Transverse colon (tissue), 4 donors: ENCODE measurements around the gene PAK6. TPM values are rescaled to one million over a fixed set of nuclear protein-coding genes. Genes with fewer than 3 reads are reported as not detected.

ENCODE experiments used
- DNase-seq: peaks from one replicate; pipeline ENCODE4 v3.0.0-alpha.2; 2019
- H3K27ac ChIP-seq, 4 donors: fragments of 200-600 bp; sonication (generic); 2 replicates each; pipeline ENCODE4 v1.5.1; 2016 to 2018; ENCODE audit warnings: inconsistent platforms in 4 of 4
- H3K27me3 ChIP-seq: fragments of 200-600 bp; sonication (generic); 2 replicates; pipeline ENCODE4 v1.5.1; 2017; ENCODE audit warnings: inconsistent platforms
- H3K36me3 ChIP-seq, 4 donors: fragments of 200-600 bp; sonication (generic); 2 replicates each; pipeline ENCODE4 v1.5.1; 2017 to 2019; ENCODE audit warnings: inconsistent platforms in 4 of 4
- H3K4me1 ChIP-seq, 4 donors: fragments of 200-600 bp; sonication (generic); 2 replicates each; pipeline ENCODE4 v1.5.1; 2017 to 2020; ENCODE audit warnings: inconsistent platforms in 4 of 4
- H3K4me3 ChIP-seq, 4 donors: fragments of 200-600 bp; sonication (generic); 1 replicate in 1 of 4; 2 replicates in 3 of 4; pipeline versions ENCODE4 v1.5.1 to v1.6.1; 2017 to 2019; ENCODE audit warnings: inconsistent platforms in 4 of 4
- H3K9me3 ChIP-seq, 2 donors: fragments of 200-600 bp; sonication (generic); 2 replicates each; pipeline ENCODE4 v1.5.1; 2017 to 2019; ENCODE audit warnings: inconsistent platforms in 2 of 2
- EP300 ChIP-seq: sonication (generic); formaldehyde crosslinking; IDR thresholded peaks from one replicate; pipeline ENCODE4 v1.6.1; 2017; ENCODE audit warnings: antibody characterized with exemption, low read depth
- POLR2A ChIP-seq: fragments of 450-650 bp; IDR thresholded peaks from one replicate; pipeline ENCODE4 v1.6.1; 2016; ENCODE audit warnings: antibody characterized with exemption, mild to moderate bottlenecking, moderate library complexity
- POLR2AphosphoS5 ChIP-seq, 3 donors: sonication (generic); formaldehyde crosslinking; IDR thresholded peaks; one replicate each; pipeline ENCODE4 v1.6.1; 2016; ENCODE audit warnings: antibody characterized with exemption in 3 of 3
- WGBS, 2 donors: methylation state at CpG; one replicate each; pipeline ENCODE4 v1.1.5; 2018; ENCODE audit warnings: low coverage in 1 of 2; 5-methylcytosine and 5-hydroxymethylcytosine counted together
- in situ Hi-C, 4 donors: fragments of 200-750 bp; cut with MboI; loops; one replicate each; pipeline versions ENCODE4 v1.15.0 to v1.15.1; 2017; ENCODE audit warnings: low sequenced_read_pairs in 3 of 4, low pct_ligation_motif_present in 1 of 4, low pct_unique_long_range_greater_than_20kb in 1 of 4
- intact Hi-C: fragments of 100-400 bp; cut with DNase I; formaldehyde crosslinking; loops from one replicate; pipeline ENCODE4 v1.15.1; 2023; ENCODE audit warnings: low total_unique reads
- total RNA-seq, 4 donors: library from RNA; depleted of rRNA; stranded (reverse); fragments of >200 nt; gene quantifications; one replicate each; pipeline ENCODE4 v1.1.0, GENCODE V29; 2016
- TF ChIP-seq, protein P1 (sequence below), 5 experiments: fragments of 200-600 bp in 3 of 5; fragments of 450-650 bp in 2 of 5; sonication (generic) in 3 of 5; IDR thresholded peaks; 1 replicate in 2 of 5; 2 replicates in 3 of 5; pipeline ENCODE4 v1.5.1; 2016 to 2017; ENCODE audit warnings: antibody characterized with exemption in 5 of 5, inconsistent platforms in 3 of 5, mild to moderate bottlenecking in 2 of 5, moderate library complexity in 1 of 5

The PAK6 gene
- total RNA-seq, 4 donors from 2014 or later, result 3.0 to 7.5 (median 4.5) TPM

DNA sequence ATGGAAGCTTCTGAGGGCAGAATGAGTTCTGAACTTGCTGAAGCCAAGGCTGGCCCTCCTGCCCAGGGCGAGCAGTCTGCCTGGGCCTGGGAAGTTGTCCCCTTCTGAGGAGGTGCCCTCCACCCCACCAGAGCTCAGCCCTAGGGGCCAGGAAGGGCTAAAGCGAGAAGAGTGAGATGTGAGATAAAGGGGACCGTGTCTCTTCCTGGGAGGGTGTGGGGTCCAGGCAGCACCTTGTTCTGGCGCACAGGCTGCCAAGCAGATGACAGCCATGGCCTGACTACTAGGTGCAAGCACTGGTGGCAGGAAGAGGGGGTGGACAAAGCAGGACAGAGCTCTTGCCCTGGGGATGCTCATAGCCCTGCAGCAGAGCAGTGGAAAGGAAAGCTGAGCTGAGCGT, 3.7 kb downstream of the PAK6 start:
- Histone ChIP-seq H3K36me3 (no peaks in the 10 kb centered on the region), H3K9me3 (no peaks in the 10 kb centered on the region), H3K4me3 (no peak overlapping the region), H3K4me1 (peaks cover 0 to 14% (median 5%) of the 10 kb centered on the region in 4 donors), H3K27ac (no peak overlapping the region), H3K27me3 (peaks cover 25% of the 10 kb centered on the region)
- whole genome bisulfite sequencing, 2 donors, result 92% methylated on average over 5 of the region's 5 CpGs; no CpG with 5 or more reads in 1 of the 2 donors
- in situ Hi-C loops (no loop called here), intact Hi-C loops (no loop called here)
- TF ChIP-seq POLR2AphosphoS5 (IDR thresholded peaks at IDR 0.05) (no peak), POLR2A (no peak), EP300 (no peak)
- TF ChIP-seq, protein P1, sequence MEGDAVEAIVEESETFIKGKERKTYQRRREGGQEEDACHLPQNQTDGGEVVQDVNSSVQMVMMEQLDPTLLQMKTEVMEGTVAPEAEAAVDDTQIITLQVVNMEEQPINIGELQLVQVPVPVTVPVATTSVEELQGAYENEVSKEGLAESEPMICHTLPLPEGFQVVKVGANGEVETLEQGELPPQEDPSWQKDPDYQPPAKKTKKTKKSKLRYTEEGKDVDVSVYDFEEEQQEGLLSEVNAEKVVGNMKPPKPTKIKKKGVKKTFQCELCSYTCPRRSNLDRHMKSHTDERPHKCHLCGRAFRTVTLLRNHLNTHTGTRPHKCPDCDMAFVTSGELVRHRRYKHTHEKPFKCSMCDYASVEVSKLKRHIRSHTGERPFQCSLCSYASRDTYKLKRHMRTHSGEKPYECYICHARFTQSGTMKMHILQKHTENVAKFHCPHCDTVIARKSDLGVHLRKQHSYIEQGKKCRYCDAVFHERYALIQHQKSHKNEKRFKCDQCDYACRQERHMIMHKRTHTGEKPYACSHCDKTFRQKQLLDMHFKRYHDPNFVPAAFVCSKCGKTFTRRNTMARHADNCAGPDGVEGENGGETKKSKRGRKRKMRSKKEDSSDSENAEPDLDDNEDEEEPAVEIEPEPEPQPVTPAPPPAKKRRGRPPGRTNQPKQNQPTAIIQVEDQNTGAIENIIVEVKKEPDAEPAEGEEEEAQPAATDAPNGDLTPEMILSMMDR (IDR thresholded peaks at IDR 0.05), result no peak
- no peak for DNase-seq

DNA sequence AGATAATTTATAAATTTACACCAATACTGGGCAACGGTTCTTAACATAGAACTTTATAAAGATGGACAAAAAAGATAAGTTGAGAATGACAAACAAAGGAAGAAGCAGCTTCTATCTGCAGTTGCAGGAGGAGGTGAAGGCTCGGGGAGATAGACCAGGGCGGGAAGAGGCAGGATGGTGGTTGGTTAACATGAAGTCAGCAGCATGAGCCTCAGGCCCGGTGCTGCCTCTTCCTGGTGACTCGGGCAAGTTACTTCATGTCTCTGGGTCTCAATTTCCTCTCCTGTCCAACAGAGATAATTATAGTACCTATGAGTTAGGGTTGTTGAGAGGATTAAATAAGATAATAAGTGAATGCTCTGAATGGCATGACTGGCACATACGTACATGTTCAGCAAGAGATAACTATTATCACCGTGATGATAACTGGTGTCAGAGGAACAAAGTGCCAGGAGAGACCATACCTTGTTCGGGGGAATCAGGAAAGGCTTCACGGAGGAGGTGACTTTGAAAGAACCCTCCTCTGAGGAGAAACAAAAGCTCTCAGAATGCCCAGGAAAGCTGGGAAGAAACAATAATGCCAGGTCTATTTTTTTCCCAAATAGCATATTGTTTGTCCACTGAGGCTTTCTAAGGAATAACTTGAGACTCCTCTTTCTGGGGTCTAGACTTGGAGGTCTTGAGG, 4.4 kb downstream of the PAK6 start:
- WGBS, 2 donors, result 81 to 83% methylated on average over 9 of the region's 9 CpGs
- no peak overlapping the region for H3K4me3 ChIP-seq
- peaks cover 0 to 12% (median 5%) of the 10 kb centered on the region in 4 donors for H3K4me1 ChIP-seq
- in situ Hi-C loops, result no loop called here
- H3K27me3 ChIP-seq, result peaks cover 24% of the 10 kb centered on the region
- H3K9me3 ChIP-seq, result no peaks in the 10 kb centered on the region
- TF ChIP-seq, protein P1 (IDR thresholded peaks at IDR 0.05), result no peak
- TF ChIP-seq POLR2A (no peak), POLR2AphosphoS5 (IDR thresholded peaks at IDR 0.05) (no peak), EP300 (no peak)
- DNase-seq, result no peak
- H3K36me3 ChIP-seq, result no peaks in the 10 kb centered on the region
- no peak overlapping the region for H3K27ac ChIP-seq
- intact Hi-C loops, result no loop called here

DNA sequence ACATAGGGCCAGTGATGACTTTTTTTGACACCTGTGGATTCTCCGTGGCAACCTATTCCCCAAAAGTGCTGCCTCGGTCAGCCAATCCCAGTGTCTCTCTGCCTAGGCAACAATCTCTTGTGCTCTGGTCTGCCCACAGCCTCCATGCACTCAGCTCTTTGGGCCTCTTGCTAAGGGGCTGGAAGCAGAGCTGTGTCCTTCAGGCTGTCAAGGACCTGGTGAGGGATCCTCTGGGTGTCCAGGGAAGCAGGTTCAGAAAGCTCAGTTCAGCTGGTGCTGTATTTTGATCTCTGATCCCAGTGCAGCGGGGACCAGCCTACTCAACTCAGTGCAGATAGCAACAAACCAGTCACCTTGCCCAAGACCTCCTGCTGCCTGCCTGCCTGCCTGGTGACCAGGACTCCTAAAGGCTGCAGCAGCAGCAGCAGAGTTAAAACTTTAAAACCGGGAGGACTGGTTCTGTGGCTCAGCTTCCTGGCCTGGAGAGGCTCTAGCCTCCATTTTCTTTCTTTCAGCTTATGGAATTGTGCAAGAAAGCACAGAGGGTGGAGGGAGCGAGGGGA, 6.2 kb downstream of the PAK6 start:
- no peaks in the 10 kb centered on the region for H3K36me3 ChIP-seq
- DNase-seq, result peak; percentile 5
- in situ Hi-C loops, result no loop called here
- H3K4me1 ChIP-seq, result no peaks in the 10 kb centered on the region
- H3K4me3 ChIP-seq, result no peak overlapping the region
- intact Hi-C loops, result no loop called here
- H3K27ac ChIP-seq, result no peak overlapping the region
- no peaks in the 10 kb centered on the region for H3K9me3 ChIP-seq
- peaks cover 6% of the 10 kb centered on the region for H3K27me3 ChIP-seq
- TF ChIP-seq POLR2A (no peak), POLR2AphosphoS5 (IDR thresholded peaks at IDR 0.05) (no peak), EP300 (no peak)
- TF ChIP-seq, protein P1 (IDR thresholded peaks at IDR 0.05), result no peak
- 40 to 81% methylated on average over 1 to 5 of the region's 5 CpGs for WGBS, 2 donors

DNA sequence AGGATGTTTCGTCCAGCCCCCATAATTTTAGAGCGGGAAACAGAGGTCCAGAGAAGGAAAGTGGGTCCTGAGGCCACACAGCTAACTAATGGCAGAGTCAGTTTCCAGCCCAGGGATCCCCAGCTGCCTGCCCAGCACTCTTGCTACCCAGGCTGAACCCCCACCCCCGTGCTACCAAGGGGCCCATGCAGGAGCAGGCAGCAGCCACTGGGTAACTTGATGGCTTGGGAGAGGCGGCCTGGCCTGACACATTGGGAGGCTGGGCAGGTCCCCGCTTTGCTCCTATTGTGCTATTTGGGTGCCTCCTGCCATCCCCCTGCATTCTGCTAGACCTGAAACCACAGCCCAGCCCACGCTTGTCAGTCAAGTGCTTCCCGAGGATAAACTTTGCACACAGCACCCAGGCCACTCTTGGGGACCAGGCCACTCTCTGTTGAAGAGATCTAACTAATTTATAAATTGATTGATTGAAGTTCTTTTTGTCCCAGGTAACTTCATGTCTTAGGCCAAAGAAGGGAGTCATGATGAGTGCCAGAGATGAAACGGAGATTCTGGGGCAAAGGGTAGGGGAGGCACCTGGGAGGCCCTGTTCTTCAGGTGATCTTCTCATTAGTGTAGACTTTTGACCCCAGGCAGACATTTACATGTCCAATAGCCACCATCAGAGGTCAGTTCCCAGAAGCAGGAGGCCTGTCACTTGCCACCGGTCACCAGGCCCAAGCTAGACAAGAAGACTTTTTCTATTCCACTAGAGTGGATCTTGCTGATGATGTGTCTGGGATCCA, 7.0 kb downstream of the PAK6 start:
- H3K9me3 ChIP-seq, result no peaks in the 10 kb centered on the region
- peak; percentile 5 for DNase-seq
- no peaks in the 10 kb centered on the region for H3K36me3 ChIP-seq
- H3K4me3 ChIP-seq, result no peak overlapping the region
- 90 to 100% methylated on average over 1 to 8 of the region's 9 CpGs for WGBS, 2 donors
- peaks cover 3% of the 10 kb centered on the region for H3K27me3 ChIP-seq
- TF ChIP-seq, protein P1 (IDR thresholded peaks at IDR 0.05), result no peak
- TF ChIP-seq POLR2AphosphoS5 (IDR thresholded peaks at IDR 0.05) (no peak), POLR2A (no peak), EP300 (no peak)
- in situ Hi-C loops (no loop called here), intact Hi-C loops (no loop called here)
- H3K4me1 ChIP-seq, result no peaks in the 10 kb centered on the region
- H3K27ac ChIP-seq, result no peak overlapping the region
